Measurements from ENCODE around the gene ATG4C. TPM values are rescaled to one million over a fixed set of nuclear protein-coding genes. Genes with fewer than 3 reads are reported as not detected.

ATG4C gene
- total RNA-seq, 1 donor from 2014 or later: 39.5 TPM

DNA sequence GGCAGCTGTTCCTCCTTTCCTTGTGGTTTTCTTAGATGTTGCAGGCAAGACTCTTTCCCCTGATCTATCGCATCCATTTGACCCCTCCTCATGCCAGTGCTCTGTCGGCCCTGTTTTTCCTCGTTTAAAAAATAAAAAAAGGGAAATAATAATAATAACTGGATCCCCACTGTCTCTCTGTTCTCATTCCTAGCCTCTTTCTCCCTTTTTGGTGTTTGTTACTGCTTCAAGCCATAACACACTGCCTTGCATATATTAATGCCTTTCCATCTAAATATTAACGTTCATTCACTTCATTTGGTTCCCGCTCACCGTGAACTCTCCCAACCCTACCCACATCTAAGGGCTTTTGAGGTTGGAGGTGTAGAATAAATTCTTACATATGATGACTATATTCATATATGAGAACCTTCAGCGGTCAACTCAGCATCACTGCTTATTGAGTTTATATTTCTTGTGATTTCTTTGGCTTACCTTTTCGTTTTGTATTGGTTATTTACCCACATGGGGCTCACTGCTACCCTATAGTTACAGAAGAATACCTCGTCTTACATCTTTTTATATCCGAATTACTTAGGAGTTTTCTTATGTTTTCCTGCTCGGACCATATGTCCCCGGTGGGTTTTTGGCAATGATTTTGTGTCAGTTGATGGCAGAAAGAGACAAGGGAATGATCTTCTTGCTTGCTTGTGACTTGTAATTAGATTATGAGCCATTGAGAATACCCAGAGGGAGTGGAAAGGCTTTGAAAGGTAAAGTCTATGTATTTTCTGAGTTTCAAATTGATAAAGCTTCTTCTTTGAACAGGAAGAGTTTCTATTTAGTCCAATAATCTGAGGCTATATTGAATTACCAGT is 805 bp downstream of the ATG4C start:
- no peaks in the 10 kb centered on the region for H3K9me3 Mint-ChIP-seq
- no peaks in the 10 kb centered on the region for H4K20me1 ChIP-seq (ENCODE audit: low read depth)
- H3K4me1 Mint-ChIP-seq: no peaks in the 10 kb centered on the region
- no peak overlapping the region for H3K4me3 Mint-ChIP-seq
- peaks cover 10% of the 10 kb centered on the region for H3K4me1 ChIP-seq
- H3K4me2 ChIP-seq: peak overlapping the region; percentile 89
- no peaks in the 10 kb centered on the region for H3K27me3 ChIP-seq
- peaks cover 53% of the 10 kb centered on the region for H3K79me2 ChIP-seq (ENCODE audit: low read depth)
- peak overlapping the region; percentile 73 for H3K4me3 ChIP-seq
- no peak overlapping the region for H3K27ac Mint-ChIP-seq
- no peak overlapping the region for H3K27ac ChIP-seq
- TF ChIP-seq EZH2phosphoT487 (IDR thresholded peaks at IDR 0.05) (no peak), EZH2 (IDR thresholded peaks at IDR 0.05) (no peak)
- TF ChIP-seq, protein P1, sequence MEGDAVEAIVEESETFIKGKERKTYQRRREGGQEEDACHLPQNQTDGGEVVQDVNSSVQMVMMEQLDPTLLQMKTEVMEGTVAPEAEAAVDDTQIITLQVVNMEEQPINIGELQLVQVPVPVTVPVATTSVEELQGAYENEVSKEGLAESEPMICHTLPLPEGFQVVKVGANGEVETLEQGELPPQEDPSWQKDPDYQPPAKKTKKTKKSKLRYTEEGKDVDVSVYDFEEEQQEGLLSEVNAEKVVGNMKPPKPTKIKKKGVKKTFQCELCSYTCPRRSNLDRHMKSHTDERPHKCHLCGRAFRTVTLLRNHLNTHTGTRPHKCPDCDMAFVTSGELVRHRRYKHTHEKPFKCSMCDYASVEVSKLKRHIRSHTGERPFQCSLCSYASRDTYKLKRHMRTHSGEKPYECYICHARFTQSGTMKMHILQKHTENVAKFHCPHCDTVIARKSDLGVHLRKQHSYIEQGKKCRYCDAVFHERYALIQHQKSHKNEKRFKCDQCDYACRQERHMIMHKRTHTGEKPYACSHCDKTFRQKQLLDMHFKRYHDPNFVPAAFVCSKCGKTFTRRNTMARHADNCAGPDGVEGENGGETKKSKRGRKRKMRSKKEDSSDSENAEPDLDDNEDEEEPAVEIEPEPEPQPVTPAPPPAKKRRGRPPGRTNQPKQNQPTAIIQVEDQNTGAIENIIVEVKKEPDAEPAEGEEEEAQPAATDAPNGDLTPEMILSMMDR (IDR thresholded peaks at IDR 0.05): no peak
- peak overlapping the region; percentile 95 for H2AFZ ChIP-seq (replicated peaks)
- H3F3A ChIP-seq (ENCODE audit: low read depth): peaks cover 3% of the 10 kb centered on the region
- no peak for DNase-seq (ENCODE audit: low spot score)
- H3K36me3 ChIP-seq: no peaks in the 10 kb centered on the region
- peak overlapping the region; percentile 16 for H3K9ac ChIP-seq
- H3K36me3 Mint-ChIP-seq: no peaks in the 10 kb centered on the region
- no peaks in the 10 kb centered on the region for H3K9me3 ChIP-seq (ENCODE audit: low read depth)
- H3K27me3 Mint-ChIP-seq (ENCODE audit: insufficient read depth, low read depth): peaks cover 2% of the 10 kb centered on the region

DNA sequence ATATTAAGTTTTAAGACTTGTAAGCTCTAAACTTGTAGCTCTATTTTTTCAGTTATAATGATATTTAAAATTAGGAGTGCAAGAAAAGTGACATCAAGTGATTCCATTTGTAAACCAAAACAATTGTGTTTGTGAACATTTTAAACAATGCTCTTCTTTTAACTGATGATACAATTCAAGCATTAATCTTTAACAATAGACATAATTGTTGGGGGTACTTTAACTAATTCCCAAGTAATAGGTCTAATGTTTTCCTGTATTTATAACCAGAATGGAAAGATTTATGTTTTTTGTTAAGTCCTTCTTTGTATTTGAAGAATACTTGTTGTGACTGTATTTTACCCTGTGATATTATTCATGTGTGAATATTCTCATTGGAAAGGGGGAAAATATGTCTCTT is 6.8 kb downstream of the ATG4C start:
- no peaks in the 10 kb centered on the region for H4K20me1 ChIP-seq (ENCODE audit: low read depth)
- Mint-ChIP-seq H3K4me1 (no peaks in the 10 kb centered on the region), H3K27ac (no peak overlapping the region), H3K36me3 (peaks cover 5% of the 10 kb centered on the region), H3K4me3 (no peak overlapping the region), H3K9me3 (no peaks in the 10 kb centered on the region), H3K27me3 (ENCODE audit: insufficient read depth, low read depth) (no peaks in the 10 kb centered on the region)
- no peak overlapping the region for H3K27ac ChIP-seq
- no peaks in the 10 kb centered on the region for H3K9me3 ChIP-seq (ENCODE audit: low read depth)
- TF ChIP-seq, protein P1 (IDR thresholded peaks at IDR 0.05): no peak
- TF ChIP-seq EZH2phosphoT487 (IDR thresholded peaks at IDR 0.05) (no peak), EZH2 (IDR thresholded peaks at IDR 0.05) (no peak)
- H3K9ac ChIP-seq: no peak overlapping the region
- H3F3A ChIP-seq (ENCODE audit: low read depth): no peaks in the 10 kb centered on the region
- no peak overlapping the region for H3K4me2 ChIP-seq
- DNase-seq (ENCODE audit: low spot score): no peak
- no peaks in the 10 kb centered on the region for H3K36me3 ChIP-seq
- peaks cover 1% of the 10 kb centered on the region for H3K4me1 ChIP-seq
- no peak overlapping the region for H2AFZ ChIP-seq (replicated peaks)
- H3K4me3 ChIP-seq: no peak overlapping the region
- peaks cover 59% of the 10 kb centered on the region for H3K79me2 ChIP-seq (ENCODE audit: low read depth)
- H3K27me3 ChIP-seq: no peaks in the 10 kb centered on the region

DNA sequence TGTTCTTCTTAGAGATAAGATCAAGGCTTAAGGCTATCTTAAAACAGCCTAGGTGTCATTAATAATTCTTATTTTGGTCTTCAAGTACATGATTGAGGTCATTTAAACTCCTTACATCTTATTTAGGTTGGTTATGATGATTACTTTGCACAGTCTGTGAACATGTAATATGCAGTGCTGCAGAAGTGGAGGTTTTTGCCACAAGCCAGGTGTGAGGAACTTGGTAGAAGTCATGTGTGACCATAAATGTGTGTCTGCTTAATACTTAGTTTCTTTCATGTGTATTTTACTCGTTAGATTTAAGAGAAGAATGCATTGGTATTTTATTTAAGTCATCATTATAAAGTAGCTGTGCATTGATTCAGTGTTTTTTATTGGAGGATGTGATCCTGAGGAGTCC is 10.1 kb downstream of the ATG4C start:
- Histone ChIP-seq H3K4me3 (no peak overlapping the region), H3K79me2 (ENCODE audit: low read depth) (peaks cover 51% of the 10 kb centered on the region), H3F3A (ENCODE audit: low read depth) (no peaks in the 10 kb centered on the region), H3K27ac (no peak overlapping the region), H3K9ac (no peak overlapping the region), H3K36me3 (peaks cover 3% of the 10 kb centered on the region), H2AFZ (replicated peaks) (no peak overlapping the region), H3K9me3 (ENCODE audit: low read depth) (no peaks in the 10 kb centered on the region), H4K20me1 (ENCODE audit: low read depth) (no peaks in the 10 kb centered on the region), H3K4me2 (no peak overlapping the region), H3K4me1 (no peaks in the 10 kb centered on the region), H3K27me3 (no peaks in the 10 kb centered on the region)
- no peaks in the 10 kb centered on the region for H3K27me3 Mint-ChIP-seq (ENCODE audit: insufficient read depth, low read depth)
- DNase-seq (ENCODE audit: low spot score): no peak
- H3K4me3 Mint-ChIP-seq: no peak overlapping the region
- H3K36me3 Mint-ChIP-seq: peaks cover 5% of the 10 kb centered on the region
- no peaks in the 10 kb centered on the region for H3K4me1 Mint-ChIP-seq
- H3K9me3 Mint-ChIP-seq: no peaks in the 10 kb centered on the region
- no peak overlapping the region for H3K27ac Mint-ChIP-seq
- TF ChIP-seq EZH2 (IDR thresholded peaks at IDR 0.05): no peak
- TF ChIP-seq EZH2phosphoT487 (IDR thresholded peaks at IDR 0.05): no peak

DNA sequence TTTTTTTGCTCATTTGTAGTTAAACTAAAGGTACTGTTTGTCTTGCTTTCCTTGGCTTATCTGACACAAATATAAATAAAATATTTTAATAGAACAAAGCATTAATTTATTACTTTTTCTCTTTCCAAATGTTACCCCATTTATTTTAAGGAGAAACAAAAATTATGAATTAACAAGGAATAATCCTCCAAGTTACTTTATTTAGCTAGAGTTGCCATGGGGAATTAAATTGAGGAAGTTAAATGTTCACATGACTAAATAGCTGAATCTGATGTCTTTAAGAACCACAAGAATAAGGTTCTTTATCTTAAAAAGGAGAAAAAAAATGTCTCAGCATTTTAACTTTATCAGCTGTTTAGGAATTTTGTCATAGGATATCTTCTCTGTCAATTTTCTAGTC is 12.3 kb downstream of the ATG4C start:
- no peak overlapping the region for H3K27ac Mint-ChIP-seq
- TF ChIP-seq EZH2 (IDR thresholded peaks at IDR 0.05) (no peak), EZH2phosphoT487 (IDR thresholded peaks at IDR 0.05) (no peak)
- TF ChIP-seq, protein P1 (IDR thresholded peaks at IDR 0.05): no peak
- Histone ChIP-seq H3K79me2 (ENCODE audit: low read depth) (peaks cover 32% of the 10 kb centered on the region), H3K4me3 (no peak overlapping the region), H3K36me3 (peaks cover 3% of the 10 kb centered on the region), H2AFZ (replicated peaks) (no peak overlapping the region), H3F3A (ENCODE audit: low read depth) (no peaks in the 10 kb centered on the region), H3K4me1 (no peaks in the 10 kb centered on the region), H3K9me3 (ENCODE audit: low read depth) (no peaks in the 10 kb centered on the region), H3K27me3 (no peaks in the 10 kb centered on the region), H4K20me1 (ENCODE audit: low read depth) (no peaks in the 10 kb centered on the region), H3K27ac (no peak overlapping the region), H3K4me2 (no peak overlapping the region), H3K9ac (no peak overlapping the region)
- no peak for DNase-seq (ENCODE audit: low spot score)
- no peak overlapping the region for H3K4me3 Mint-ChIP-seq
- H3K36me3 Mint-ChIP-seq: peaks cover 4% of the 10 kb centered on the region
- no peaks in the 10 kb centered on the region for H3K9me3 Mint-ChIP-seq
- no peaks in the 10 kb centered on the region for H3K27me3 Mint-ChIP-seq (ENCODE audit: insufficient read depth, low read depth)
- H3K4me1 Mint-ChIP-seq: no peaks in the 10 kb centered on the region

All from neural progenitor cell (in vitro differentiated cells).